ENCODE measurements around the gene USP10.

DNA sequence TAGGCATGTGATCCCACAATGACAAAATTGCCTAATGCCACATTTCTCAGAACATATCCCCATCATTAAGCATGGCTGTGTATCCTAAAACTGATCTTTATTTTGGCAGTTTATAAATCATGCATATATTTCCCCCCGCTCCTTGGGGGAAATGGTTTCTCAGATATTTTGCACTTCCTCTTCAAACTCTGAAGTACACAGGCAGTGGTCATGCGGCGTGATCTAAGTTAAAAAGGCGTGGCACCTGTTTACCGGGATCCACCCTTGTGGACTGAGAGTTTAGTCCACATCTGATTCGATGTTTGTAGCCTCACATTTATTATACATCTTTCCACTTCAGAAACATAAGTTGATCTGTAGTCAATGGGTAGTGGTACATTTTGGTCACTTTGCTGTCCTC lies 51.4 kb downstream of the USP10 start:
- TF ChIP-seq, protein P1, sequence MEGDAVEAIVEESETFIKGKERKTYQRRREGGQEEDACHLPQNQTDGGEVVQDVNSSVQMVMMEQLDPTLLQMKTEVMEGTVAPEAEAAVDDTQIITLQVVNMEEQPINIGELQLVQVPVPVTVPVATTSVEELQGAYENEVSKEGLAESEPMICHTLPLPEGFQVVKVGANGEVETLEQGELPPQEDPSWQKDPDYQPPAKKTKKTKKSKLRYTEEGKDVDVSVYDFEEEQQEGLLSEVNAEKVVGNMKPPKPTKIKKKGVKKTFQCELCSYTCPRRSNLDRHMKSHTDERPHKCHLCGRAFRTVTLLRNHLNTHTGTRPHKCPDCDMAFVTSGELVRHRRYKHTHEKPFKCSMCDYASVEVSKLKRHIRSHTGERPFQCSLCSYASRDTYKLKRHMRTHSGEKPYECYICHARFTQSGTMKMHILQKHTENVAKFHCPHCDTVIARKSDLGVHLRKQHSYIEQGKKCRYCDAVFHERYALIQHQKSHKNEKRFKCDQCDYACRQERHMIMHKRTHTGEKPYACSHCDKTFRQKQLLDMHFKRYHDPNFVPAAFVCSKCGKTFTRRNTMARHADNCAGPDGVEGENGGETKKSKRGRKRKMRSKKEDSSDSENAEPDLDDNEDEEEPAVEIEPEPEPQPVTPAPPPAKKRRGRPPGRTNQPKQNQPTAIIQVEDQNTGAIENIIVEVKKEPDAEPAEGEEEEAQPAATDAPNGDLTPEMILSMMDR (IDR thresholded peaks at IDR 0.05), result no peak
- TF ChIP-seq POLR2A (IDR thresholded peaks at IDR 0.05) (no peak), EP300 (IDR thresholded peaks at IDR 0.05) (no peak)

Data from tibial nerve (tissue), 4 donors.